A673 (cell line): ENCODE measurements around the gene RGP1. TPM values are rescaled to one million over a fixed set of nuclear protein-coding genes. Genes with fewer than 3 reads are reported as not detected.

Source experiments
- BruUV-seq: library from RNA; stranded (reverse); fragments of 400-500 nt; replicated peaks from 2 replicates; lab custom pipeline; 2021; lab: Mats Ljungman, UMichigan
- CTCF ChIA-PET: fragments of 300-600 bp; sonication (Branson Sonifier 250); formaldehyde crosslinking; loops from one replicate; lab custom pipeline; 2022; ENCODE audit warnings: antibody characterized with exemption; lab: Charles Lee
- POLR2A ChIA-PET: fragments of 300-600 bp; sonication (Branson Sonifier 250); formaldehyde crosslinking; loops from one replicate; lab custom pipeline; 2022; ENCODE audit warnings: antibody characterized with exemption; ENCODE audit not compliant: low non-redundant PET; lab: Charles Lee
- DNase-seq: peaks from one replicate; pipeline ENCODE4 v3.0.0-alpha.2; 2015; ENCODE audit warnings: low spot score
- H3K27ac ChIP-seq: fragments of 200-600 bp; sonication (generic); 2 replicates; pipeline ENCODE4 v1.5.1; 2016; ENCODE audit warnings: mixed run types, low read depth, mild to moderate bottlenecking, mixed read lengths, antibody characterized with exemption, low read length; ENCODE audit not compliant: poor library complexity, severe bottlenecking
- H3K27me3 ChIP-seq: fragments of 200-600 bp; sonication (generic); replicated peaks from 2 replicates; pipeline ENCODE4 v1.6.1; 2017; ENCODE audit warnings: mixed run types, low read depth, mild to moderate bottlenecking, mixed read lengths, antibody characterized with exemption, low read length; ENCODE audit not compliant: insufficient read depth, poor library complexity
- H3K36me3 ChIP-seq: fragments of 200-600 bp; sonication (generic); 2 replicates; pipeline ENCODE4 v1.6.1; 2016; ENCODE audit warnings: mixed run types, mild to moderate bottlenecking, mixed read lengths, antibody characterized with exemption, low read length; ENCODE audit not compliant: insufficient read depth, poor library complexity, severe bottlenecking
- H3K4me1 ChIP-seq: fragments of 200-600 bp; sonication (generic); 2 replicates; pipeline ENCODE4 v1.6.1; 2017; ENCODE audit warnings: mixed run types, mild to moderate bottlenecking, mixed read lengths, antibody characterized with exemption, low read length; ENCODE audit not compliant: insufficient read depth, poor library complexity, severe bottlenecking
- H3K4me3 ChIP-seq: fragments of 200-600 bp; sonication (generic); 2 replicates; pipeline ENCODE4 v1.5.1; 2016; ENCODE audit warnings: low read depth, mixed run types, mild to moderate bottlenecking, mixed read lengths, low read length; ENCODE audit not compliant: poor library complexity, severe bottlenecking
- H3K9me3 ChIP-seq: fragments of 200-600 bp; sonication (generic); 2 replicates; pipeline ENCODE4 v1.6.1; 2016; ENCODE audit warnings: mixed run types, low read depth, mild to moderate bottlenecking, mixed read lengths, antibody characterized with exemption, low read length; ENCODE audit not compliant: poor library complexity, severe bottlenecking
- CTCF ChIP-seq: fragments of 300-800, 200-600 bp; sonication (generic); conservative IDR thresholded peaks from 2 replicates; pipeline ENCODE4 v1.5.1; 2017; ENCODE audit warnings: low read depth, mild to moderate bottlenecking, antibody characterized with exemption, low read length, moderate library complexity, mixed read lengths
- EZH2 ChIP-seq: fragments of 200-600 bp; sonication (generic); IDR thresholded peaks from 2 replicates; pipeline ENCODE4 v1.6.1; 2017; ENCODE audit warnings: borderline replicate concordance, low read depth, mild to moderate bottlenecking, mixed read lengths, antibody characterized with exemption, low read length; ENCODE audit not compliant: poor library complexity, severe bottlenecking
- intact Hi-C: fragments of 100-400 bp; cut with micrococcal nuclease; formaldehyde crosslinking; loops from one replicate; pipeline ENCODE4 v1.10.0; 2022; ENCODE audit not compliant: unreplicated experiment
- total RNA-seq: library from RNA; stranded (reverse); gene quantifications from 2 replicates; pipeline ENCODE4 v1.2.3, GENCODE V29; 2021

RGP1 gene
- total RNA-seq, 1 experiment from 2014 or later = 21.9 TPM

GRCh38 chr9:35727676-35728040 lies 21.4 kb upstream of the RGP1 start:
- Histone ChIP-seq H3K27me3 (no peaks in the 10 kb centered on the region), H3K4me3 (no peak overlapping the region), H3K36me3 (peaks cover 20% of the 10 kb centered on the region), H3K27ac (peak overlapping the region; percentile 59), H3K9me3 (no peaks in the 10 kb centered on the region), H3K4me1 (peaks cover 21% of the 10 kb centered on the region)
- CTCF ChIA-PET = interaction anchor here (0.6 kb wide), 1 partner anchor 17 kb away, joined by 3 read pairs; no protein-coding TSS in a partner anchor
- POLR2A ChIA-PET = interaction anchor here (0.5 kb wide), 1 partner anchor 1733 kb away, joined by 6 read pairs; no protein-coding TSS in a partner anchor
- no TSS peak for BruUV-seq
- no peak for DNase-seq
- TF ChIP-seq CTCF (no peak), EZH2 (no peak)
- intact Hi-C loops = no loop called here

- no TSS peak for BruUV-seq
- Histone ChIP-seq H3K27me3 (no peaks in the 10 kb centered on the region), H3K36me3 (peaks cover 16% of the 10 kb centered on the region), H3K4me3 (no peak overlapping the region), H3K9me3 (no peaks in the 10 kb centered on the region), H3K27ac (peak overlapping the region; percentile 59), H3K4me1 (peaks cover 21% of the 10 kb centered on the region)
- ChIA-PET POLR2A (interaction anchor here (0.5 kb wide), 1 partner anchor 1732 kb away, joined by 6 read pairs; no protein-coding TSS in a partner anchor), CTCF (interaction anchor here (0.6 kb wide), 1 partner anchor 18 kb away, joined by 3 read pairs; no protein-coding TSS in a partner anchor)
- intact Hi-C loops = no loop called here
- DNase-seq = no peak
- TF ChIP-seq CTCF = no peak
- no peak for TF ChIP-seq EZH2
These were observed 20.8 kb upstream of the RGP1 start for GRCh38 chr9:35728041-35728971.

- no peak for DNase-seq
- ChIA-PET CTCF (no interaction called here), POLR2A (no interaction called here)
- Histone ChIP-seq H3K9me3 (no peaks in the 10 kb centered on the region), H3K27me3 (no peaks in the 10 kb centered on the region), H3K4me1 (peaks cover 21% of the 10 kb centered on the region), H3K27ac (no peak overlapping the region), H3K4me3 (no peak overlapping the region), H3K36me3 (peaks cover 8% of the 10 kb centered on the region)
- TF ChIP-seq EZH2 = no peak
- TF ChIP-seq CTCF = no peak
- intact Hi-C loops = no loop called here
- no TSS peak for BruUV-seq
These were observed 20.0 kb upstream of the RGP1 start for GRCh38 chr9:35729101-35729500.
